HG02981 (cell line): ENCODE data around the gene SPPL2B.
"Not testable (repeated sequence)": the region's sequence is repeated elsewhere in the genome, so short reads cannot be mapped to it uniquely, and the experiment has no call there.

ENCODE experiments used
- ATAC-seq: cut with Tn5 transposase; IDR thresholded peaks from one replicate; pipeline ENCODE4 v1.9.1; 2021; ENCODE audit warnings: mild to moderate bottlenecking, moderate library complexity; ENCODE audit not compliant: unreplicated experiment

Gene SPPL2B, protein sequence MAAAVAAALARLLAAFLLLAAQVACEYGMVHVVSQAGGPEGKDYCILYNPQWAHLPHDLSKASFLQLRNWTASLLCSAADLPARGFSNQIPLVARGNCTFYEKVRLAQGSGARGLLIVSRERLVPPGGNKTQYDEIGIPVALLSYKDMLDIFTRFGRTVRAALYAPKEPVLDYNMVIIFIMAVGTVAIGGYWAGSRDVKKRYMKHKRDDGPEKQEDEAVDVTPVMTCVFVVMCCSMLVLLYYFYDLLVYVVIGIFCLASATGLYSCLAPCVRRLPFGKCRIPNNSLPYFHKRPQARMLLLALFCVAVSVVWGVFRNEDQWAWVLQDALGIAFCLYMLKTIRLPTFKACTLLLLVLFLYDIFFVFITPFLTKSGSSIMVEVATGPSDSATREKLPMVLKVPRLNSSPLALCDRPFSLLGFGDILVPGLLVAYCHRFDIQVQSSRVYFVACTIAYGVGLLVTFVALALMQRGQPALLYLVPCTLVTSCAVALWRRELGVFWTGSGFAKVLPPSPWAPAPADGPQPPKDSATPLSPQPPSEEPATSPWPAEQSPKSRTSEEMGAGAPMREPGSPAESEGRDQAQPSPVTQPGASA

DNA sequence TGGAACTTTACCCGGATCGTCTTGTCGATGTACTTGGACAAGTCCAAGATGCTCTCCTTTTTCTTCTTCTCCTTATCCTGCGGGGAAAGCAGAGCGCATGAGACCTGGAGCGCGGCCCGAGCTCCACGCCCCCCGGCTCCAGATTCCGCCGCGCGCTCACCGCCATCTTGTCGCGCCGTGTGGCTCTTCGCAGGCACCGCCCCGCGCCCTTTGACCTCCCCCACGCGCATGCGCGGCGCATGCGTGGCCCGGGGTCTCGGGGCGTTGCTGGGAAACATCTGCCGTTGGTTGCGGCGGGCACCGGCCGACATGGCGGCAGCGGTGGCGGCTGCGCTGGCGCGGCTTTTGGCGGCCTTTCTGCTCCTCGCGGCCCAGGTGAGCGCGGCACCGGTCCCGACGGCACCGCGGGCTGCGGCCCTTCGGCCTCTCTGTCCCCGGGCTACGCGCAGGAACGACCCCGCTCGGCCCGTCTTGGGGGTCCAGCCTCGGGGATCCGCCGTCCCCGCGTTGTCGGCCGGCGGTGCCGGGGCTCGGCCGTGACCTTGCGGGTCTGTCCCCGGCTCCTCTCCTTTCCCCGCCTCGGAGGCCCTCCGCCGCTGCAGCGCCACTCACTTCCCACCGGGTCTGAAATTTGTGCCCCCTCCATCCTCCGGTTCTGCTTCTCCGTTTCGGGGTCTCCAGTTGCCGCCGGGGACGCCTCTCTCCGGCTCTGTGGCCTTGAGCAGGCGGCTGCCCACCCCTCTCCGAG, at the start of gene SPPL2B, which contains the start of gene LSM7:
Gene SPPL2B (plus strand): TSS at position 284 of the 748 bp plus-strand sequence. CDS start 26 bp downstream, at position 310.
Gene LSM7 (minus strand): TSS at position 186 of the 748 bp plus-strand sequence. CDS start 20 bp downstream, at position 166.
- ATAC-seq = peak; percentile 49

GRCh38 chr19:2280633-2281264, 47.7 kb upstream of the SPPL2B start:
- no peak for ATAC-seq

- ATAC-seq = not testable (repeated sequence)
Observed at GRCh38 chr19:2281265-2282061, 47.0 kb upstream of the SPPL2B start.

DNA sequence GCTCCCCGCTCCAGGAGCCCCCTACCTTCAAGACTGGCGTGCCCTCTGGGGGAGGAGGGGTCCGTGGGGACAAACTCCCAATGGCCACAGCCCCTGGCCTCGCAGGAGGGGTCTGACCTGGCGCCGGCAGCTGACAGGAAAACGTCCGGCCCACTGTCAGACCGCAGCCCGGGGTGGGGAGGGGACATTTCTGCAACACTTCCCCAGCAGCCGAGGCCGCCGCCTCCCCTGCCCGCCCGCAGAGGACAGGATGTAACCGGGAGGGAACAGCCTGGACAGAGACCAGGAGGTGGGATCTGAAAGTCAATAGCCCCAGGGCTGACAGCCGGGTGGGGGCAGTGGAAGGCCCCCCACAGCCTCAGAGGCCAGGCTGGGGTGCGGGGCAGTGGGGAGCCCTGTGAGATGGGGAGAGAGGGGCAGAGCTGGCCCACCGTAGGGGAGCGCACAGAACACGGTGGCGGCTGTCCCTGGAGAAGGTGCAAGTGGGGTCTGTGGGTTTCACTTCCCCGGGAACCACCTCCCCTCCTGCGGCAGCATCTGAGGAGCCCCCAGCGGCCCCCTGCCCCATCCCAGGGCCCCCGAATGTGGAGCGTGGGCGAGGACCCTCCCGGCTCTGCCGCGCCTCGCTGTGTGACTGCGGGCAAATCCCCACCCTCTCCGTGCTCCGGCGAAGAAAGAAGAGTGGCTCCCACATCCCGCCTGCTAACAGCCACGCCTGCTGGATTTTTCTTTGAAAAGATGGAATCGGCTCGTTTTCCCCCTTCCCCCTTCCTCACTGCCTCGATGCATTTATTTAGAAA, 46.2 kb upstream of the SPPL2B start, which contains the start of gene PEAK3:
Gene PEAK3 (minus strand): TSS at position 114 of the 800 bp plus-strand sequence. CDS start 1,244 bp downstream, outside the sequence.
- ATAC-seq = no peak

DNA sequence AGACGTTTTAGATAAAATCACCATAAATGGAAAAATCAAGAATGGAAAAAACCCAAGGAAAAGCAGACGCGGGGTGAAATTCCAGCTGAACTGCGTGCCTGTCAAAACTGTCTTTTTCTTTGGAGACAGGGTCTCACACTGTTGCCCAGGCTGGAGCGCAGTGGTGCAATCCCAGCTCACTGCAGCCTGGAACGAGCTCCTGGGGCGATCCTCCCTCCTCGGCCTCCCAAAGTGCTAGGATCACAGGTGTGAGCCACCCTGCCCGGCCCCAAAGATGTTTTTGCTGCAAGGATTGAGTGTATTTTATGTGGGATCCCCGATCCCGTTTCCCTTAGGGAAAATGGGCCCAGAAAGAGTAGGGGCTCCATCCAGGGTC, 45.6 kb upstream of the SPPL2B start:
- ATAC-seq = no peak

DNA sequence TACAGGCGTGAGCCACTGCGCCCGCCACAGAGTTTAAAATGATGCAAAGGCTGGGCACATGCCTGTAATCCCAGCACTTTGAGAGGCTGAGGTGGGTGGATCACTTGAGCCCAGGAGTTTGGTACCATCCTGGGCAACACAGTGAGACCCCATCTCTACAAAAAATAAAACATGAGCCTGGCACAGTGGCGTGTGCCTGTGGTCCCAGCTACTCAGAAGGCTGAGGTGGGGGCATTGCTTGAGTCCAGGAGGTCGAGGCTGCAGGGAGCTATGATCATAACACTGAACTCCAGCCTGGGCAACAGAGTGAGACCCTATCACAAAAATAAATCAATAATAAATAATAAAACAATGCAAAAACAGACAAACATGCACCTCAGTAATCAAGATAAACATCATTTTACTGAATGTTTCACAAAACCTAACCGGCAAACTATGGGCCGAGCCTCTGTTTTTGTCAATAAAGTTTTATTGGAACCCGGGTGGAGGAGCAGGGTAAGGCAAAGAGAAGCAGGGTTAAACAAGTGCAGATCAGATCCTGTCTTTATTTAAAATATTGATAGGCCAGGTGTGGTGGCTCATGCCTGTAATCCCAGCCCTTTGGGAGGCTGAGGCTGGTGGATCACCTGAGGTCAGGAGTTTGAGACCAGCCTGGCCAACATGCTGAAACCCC, 44.5 kb upstream of the SPPL2B start:
- no peak for ATAC-seq

DNA sequence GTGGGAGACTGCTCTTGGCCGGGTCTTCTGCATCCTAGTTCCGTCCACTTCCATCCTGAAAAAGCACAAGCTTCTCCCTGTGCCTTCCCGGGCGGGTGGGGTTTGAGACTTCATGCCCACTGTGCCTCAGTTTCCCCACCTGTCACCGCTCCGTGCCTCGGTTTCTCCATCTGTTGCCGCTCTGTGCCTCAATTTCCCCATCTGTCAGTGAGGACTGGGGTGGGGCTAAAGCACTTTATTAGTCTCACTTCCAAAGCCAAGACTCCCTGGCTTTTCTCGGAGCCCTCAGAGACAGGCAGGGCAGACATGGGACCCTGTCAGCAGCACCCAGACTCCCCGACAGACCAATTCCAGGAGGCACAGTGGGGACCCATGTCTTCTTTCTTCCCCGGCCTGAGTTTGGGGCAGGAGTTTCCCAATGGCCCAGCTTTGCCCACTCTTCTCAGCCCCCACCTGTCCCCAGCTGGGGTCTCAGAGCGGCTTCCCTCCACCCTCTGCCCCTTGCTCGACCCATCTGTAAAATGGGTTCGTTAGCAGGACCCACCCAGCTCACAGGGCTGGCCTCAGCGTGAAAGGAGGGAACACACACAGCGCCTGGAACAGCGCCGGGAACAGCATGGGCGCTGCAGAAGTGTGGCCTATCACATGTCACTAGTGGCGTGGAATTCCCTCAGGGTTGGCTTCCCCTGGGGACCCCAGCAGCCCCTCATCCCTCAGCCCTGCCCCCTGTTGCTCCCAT, 41.9 kb upstream of the SPPL2B start:
- no peak for ATAC-seq

DNA sequence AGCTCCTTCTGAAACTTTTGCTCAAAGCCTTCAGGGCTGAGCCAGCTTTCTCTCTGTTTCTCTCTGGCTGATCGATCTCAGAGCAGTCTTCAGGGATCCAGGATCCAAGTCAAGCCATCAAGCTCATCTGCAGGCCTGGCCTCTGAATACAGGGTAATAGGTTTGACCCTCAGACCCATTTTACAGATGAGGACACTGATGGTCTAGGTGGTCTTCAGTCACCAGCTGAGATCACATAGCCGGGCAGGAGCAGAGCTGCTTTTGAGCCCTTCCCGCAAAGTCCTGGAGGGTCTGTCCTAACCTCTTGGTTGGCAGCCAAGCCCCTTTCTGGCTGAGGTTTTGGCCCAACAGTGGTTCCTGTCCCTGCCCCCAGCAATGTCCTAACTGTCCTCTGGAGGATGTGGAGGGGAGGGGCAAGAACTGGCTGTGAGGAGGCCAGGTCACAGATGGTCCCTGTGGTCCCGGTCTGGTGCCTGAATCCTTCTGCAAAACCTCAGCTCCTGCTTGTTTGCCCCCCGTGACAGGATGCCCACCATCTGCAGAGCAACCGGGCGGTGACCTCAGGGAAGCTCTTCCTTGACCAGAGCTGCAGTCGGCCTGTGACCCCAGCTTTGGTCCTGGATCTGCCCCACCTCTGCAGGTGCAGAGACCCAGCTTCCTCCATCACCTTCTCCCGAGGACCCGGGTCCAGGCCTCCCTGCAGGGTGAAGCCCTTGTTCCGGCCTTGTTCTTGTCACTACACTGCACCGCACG, 40.7 kb upstream of the SPPL2B start:
- no peak for ATAC-seq

GRCh38 chr19:2288338-2288817, 40.1 kb upstream of the SPPL2B start:
- no peak for ATAC-seq

DNA sequence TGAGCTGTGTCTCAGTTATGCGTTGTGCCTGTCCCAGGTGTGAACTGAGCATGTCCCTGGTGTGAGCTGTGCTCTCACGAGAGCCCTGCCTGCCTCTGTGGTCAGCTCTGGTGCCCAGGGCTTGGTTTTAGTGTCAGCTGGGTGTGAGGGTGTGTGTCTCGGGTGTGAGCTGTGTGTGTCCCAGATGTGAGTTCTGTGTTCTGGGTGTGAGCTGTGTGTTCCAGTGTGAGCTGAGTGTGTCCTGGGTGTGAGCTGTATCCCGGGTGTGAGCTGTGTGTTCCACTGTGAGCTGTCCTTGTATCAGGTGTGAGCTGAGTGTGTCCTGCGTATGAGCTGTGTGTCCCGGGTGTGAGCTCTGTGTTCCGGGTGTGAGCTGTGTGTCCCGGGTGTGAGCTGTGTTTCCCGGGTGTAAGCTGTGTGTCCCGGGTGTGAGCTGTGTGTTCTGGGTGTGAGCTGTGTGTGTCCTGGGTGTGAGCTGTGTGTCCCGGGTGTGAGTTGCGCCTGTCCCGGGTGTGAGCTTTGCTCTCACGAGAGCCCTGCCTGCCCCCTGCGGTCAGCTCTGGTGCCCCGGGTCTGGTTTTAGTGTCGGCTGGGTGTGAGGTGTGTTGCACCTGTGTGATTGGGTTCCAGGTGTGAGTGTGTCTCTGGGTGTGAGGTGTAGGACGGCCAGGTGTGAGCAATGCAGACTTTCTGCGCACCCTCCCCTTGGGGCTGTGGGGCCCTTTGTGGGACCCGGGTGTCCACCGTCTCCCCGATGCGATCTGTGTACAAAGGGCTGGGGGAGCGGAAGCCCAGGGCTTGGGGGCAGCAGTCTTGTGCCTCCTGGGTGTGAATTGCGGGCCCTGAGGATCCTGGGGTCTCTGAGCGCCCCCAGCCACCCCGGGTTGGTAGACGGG, 39.4 kb upstream of the SPPL2B start:
- no peak for ATAC-seq

DNA sequence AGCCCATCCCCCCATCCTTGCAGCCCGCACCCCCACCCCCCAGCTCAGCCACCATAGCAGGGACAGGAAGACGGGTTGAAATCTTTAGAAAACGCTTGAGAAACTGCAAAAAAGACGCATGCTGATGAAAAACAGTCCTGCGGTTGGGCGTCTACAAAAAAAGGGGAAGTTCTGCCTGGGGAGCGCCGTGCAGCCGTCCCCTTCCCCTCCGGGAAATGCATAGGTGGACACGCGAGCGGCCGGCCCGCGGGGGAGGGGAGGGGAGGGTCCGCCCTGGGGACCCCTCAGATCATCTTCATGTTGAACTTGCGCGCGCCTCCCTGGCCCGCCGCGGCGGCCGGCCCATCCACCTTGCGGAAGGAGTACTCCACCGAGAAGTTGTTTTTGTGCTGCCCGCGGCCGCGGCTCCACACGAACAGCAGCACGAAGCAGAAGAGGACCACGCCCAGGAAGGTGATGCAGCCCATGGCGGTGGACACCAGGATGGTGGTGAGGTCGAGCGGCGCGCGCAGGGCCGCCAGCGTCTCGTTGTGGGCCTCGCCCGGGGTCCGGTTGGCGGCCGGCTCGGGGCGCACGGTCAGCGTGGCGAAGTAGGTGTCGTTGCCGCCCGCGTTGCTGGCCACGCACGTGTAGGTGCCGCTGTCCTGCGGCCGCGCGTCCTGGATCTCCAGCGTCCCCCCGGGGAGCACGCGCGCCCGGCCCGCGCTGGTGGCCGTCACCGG, 38.6 kb upstream of the SPPL2B start:
- ATAC-seq = no peak

DNA sequence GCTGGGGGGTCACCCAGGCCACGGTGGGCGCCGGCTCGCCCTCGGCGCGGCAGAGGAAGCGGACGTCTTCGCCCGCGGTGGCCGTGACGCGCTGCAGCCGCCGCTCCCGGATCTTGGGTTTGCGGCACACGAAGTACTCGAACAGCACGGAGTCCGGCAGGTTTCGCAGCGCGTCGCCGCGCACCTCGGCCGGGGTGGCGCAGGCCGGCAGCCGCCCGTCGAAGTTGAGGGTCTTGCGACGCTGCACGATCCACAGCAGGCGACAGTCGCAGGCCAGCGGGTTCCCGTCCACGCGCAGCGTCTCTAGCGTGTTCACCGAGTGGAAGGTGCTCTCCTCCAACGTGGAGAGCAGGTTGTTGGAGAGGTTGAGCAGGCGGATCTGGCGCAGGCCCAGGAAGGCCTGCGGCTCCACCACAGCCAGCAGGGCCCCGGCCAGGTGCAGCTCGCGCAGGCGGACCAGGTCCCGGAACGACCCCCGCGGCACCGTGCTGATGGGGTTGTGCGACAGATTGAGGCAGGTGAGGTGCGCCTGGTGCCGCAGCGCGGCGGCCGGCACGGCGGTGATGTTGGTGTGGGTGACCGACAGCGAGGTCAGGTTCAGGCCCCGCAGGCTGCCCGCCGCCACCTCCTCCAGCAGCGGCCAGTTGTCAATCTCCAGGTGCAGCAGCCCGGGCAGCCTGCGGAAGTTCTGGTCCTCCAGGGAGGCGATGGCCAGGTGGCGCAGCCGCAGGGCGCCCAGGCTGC, 37.9 kb upstream of the SPPL2B start:
- no peak for ATAC-seq

DNA sequence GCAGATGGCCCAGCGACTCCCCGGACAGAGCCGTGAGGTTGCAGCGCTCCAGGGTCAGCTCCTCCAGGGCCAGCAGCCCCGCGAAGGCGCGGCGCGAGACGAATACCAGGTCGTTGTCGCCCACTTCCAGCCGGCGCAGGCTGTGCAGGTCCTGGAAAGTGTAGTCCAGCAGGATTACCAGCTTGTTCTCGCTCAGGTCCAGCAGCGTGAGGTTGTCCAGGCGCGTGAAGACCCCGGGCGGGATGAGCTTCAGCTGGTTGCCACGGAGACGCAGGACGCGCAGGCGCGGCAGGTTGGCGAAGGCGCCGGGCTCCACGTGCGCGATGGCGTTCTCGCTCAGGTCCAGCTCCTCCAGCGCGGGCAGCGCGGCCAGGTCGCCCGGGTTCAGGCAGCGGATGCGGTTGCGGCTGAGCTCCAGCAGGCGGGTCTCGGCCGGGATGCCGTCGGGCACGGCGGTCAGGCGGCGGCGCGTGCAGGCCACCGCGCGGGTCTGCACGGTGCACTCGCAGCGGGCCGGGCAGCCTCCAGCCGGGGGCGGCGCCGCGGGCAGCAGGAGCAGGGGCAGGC, 37.2 kb upstream of the SPPL2B start:
- ATAC-seq = no peak

GRCh38 chr19:2294687-2295335, 33.7 kb upstream of the SPPL2B start:
- ATAC-seq = no peak
